ENCODE results near the gene PHLDB3.

The PHLDB3 gene

DNA sequence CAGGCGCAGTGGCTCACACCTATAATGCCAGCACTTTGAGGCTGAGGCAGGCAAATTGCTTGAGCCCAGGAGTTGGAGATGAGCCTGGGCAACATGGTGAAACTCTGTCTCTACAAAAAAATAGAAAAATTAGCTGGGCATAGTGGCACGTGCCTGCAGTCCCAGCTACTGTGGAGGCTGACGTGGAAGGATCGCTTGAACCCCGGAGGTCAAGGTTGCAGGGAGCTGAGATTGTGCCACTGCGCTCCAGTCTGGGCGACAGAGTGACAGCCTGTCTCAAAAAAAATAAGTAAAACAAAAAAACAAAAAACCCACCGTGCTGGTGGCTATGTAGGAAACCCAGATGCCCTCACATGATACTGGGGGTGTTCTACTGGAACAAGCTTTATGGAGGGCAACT lies 16.4 kb downstream of the PHLDB3 start:
- TF ChIP-seq, protein P1, sequence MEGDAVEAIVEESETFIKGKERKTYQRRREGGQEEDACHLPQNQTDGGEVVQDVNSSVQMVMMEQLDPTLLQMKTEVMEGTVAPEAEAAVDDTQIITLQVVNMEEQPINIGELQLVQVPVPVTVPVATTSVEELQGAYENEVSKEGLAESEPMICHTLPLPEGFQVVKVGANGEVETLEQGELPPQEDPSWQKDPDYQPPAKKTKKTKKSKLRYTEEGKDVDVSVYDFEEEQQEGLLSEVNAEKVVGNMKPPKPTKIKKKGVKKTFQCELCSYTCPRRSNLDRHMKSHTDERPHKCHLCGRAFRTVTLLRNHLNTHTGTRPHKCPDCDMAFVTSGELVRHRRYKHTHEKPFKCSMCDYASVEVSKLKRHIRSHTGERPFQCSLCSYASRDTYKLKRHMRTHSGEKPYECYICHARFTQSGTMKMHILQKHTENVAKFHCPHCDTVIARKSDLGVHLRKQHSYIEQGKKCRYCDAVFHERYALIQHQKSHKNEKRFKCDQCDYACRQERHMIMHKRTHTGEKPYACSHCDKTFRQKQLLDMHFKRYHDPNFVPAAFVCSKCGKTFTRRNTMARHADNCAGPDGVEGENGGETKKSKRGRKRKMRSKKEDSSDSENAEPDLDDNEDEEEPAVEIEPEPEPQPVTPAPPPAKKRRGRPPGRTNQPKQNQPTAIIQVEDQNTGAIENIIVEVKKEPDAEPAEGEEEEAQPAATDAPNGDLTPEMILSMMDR (IDR thresholded peaks at IDR 0.05; ENCODE audit: control insufficient read depth, insufficient read depth, low read depth, low read length, missing control alignments) = no peak
- H3K4me3 ChIP-seq (ENCODE audit: control insufficient read depth, low read depth, low read length) = no peak overlapping the region
- DNase-seq (ENCODE audit: low read depth) = no peak

DNA sequence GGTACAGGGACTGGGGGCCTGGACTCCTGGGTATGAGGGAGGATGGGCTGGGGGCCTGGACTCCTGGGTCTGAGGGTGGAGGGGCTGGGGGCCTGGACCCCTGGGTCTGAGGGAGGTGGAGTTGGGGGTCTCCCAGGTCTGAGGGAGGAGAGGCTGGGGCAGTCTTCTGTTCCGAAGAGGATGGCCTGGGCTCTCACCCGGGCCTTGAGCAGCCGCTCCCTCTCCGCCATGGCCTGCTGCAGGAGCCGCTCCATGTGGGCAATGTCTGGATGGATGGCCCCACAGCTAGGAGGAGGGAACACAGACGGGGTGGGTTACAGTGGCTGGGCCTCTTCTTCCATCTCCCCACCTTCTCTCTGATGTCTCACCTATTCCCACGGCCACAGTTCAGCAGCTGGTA lies 18.1 kb downstream of the PHLDB3 start:
- TF ChIP-seq, protein P1 (IDR thresholded peaks at IDR 0.05; ENCODE audit: control insufficient read depth, insufficient read depth, low read depth, low read length, missing control alignments) = no peak
- no peak for DNase-seq (ENCODE audit: low read depth)
- no peak overlapping the region for H3K4me3 ChIP-seq (ENCODE audit: control insufficient read depth, low read depth, low read length)

DNA sequence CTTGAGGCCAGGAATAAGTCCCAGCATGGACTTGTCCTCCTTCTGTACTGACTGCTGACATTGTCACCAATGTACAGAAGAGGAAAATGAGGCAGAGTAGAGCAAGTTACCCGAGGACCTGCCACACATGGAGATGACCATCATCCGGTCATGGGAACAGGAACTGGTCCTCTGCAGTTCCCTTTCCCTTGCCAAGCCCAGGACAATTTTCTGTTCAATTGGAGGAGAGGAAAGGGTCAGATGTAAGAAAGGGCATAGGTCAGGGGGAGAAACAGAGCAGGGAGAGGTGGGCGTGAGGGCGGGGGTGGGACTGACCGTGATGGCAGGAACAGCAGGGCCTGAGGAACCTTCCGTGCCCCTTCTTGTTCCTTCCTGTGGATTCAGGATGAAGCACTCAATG lies 18.6 kb downstream of the PHLDB3 start:
- TF ChIP-seq, protein P1 (IDR thresholded peaks at IDR 0.05; ENCODE audit: control insufficient read depth, insufficient read depth, low read depth, low read length, missing control alignments) = no peak
- H3K4me3 ChIP-seq (ENCODE audit: control insufficient read depth, low read depth, low read length) = no peak overlapping the region
- DNase-seq (ENCODE audit: low read depth) = no peak

DNA sequence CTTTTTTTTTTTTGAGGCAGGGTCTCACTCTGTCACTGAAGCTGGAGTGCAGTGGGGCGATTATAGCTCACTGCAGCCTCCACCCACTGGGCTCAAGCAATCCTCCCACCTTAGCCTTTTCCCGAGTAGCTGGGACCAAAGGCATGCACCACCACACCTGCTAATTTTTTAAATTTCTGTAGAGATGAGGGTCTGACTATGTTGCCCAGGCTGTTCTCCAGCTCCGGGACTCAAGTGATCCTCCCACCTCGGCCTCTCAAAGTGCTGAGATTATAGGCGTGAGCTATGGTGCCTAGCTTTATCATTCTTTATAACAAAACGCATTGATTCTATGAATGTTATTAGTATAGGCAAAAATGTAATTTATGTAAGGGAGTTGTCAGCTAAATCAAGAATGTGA lies 21.3 kb downstream of the PHLDB3 start:
- no peak overlapping the region for H3K4me3 ChIP-seq (ENCODE audit: control insufficient read depth, low read depth, low read length)
- TF ChIP-seq, protein P1 (IDR thresholded peaks at IDR 0.05; ENCODE audit: control insufficient read depth, insufficient read depth, low read depth, low read length, missing control alignments) = no peak
- DNase-seq (ENCODE audit: low read depth) = no peak

DNA sequence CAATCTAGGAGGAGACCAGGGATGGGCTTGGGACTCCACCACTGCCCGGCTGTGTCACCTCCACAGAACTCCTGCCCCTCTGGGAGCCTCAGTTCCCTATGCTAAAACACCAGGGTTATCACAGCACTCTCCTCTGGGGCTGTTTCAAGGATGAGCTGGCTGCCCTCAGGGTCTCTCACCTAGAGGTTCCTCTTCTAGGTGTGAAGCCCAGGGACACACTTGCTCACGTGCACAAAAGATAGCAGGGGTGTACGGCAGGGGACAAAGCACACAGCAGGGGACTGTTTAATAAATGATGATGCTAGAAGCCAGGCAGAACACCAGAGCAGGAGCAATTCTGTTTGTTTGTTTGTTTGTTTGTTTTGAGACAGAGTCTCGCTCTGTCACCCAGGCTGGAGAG lies 22.4 kb downstream of the PHLDB3 start:
- TF ChIP-seq, protein P1 (IDR thresholded peaks at IDR 0.05; ENCODE audit: control insufficient read depth, insufficient read depth, low read depth, low read length, missing control alignments) = no peak
- DNase-seq (ENCODE audit: low read depth) = no peak
- no peak overlapping the region for H3K4me3 ChIP-seq (ENCODE audit: control insufficient read depth, low read depth, low read length)

GRCh38 chr19:43481701-43482100 lies 22.8 kb downstream of the PHLDB3 start:
- TF ChIP-seq, protein P1 (IDR thresholded peaks at IDR 0.05; ENCODE audit: control insufficient read depth, insufficient read depth, low read depth, low read length, missing control alignments) = no peak
- no peak overlapping the region for H3K4me3 ChIP-seq (ENCODE audit: control insufficient read depth, low read depth, low read length)
- DNase-seq (ENCODE audit: low read depth) = no peak

DNA sequence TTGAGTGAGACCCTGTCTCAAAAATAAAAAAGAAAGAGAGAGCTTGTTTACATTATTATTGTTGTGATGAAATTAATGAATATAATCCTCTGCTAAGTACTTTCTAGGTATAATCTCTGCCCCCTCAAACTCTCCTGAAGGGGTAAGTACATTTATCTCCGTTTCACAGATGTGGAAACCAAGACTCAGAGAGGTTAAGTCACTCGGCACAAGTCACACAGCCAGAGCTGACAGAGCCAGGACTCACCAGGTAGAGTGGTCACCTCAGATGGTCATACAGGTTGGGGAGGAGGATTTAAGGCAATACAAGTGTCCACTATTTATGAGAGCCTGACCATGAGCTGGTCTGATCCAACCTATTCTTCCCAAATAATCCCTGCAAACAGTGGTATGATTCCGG lies 24.0 kb downstream of the PHLDB3 start:
- TF ChIP-seq, protein P1 (IDR thresholded peaks at IDR 0.05; ENCODE audit: control insufficient read depth, insufficient read depth, low read depth, low read length, missing control alignments) = no peak
- no peak for DNase-seq (ENCODE audit: low read depth)

More for the DNA sequence above, 24.0 kb downstream of the PHLDB3 start:
- H3K4me3 ChIP-seq (ENCODE audit: control insufficient read depth, low read depth, low read length) = no peak overlapping the region

Data from AG09309 (cell line).